Lower leg skin (tissue), 3 donors: ENCODE measurements around the gene RNF225.

Source experiments
- POLR2A ChIP-seq, 2 donors: fragments of 450-650 bp; IDR thresholded peaks; one replicate each; pipeline ENCODE4 v1.6.1; 2016 to 2017; ENCODE audit warnings: antibody characterized with exemption in 2 of 2, mild to moderate bottlenecking in 1 of 2, moderate library complexity in 1 of 2
- TF ChIP-seq, protein P1 (sequence below), 3 donors: fragments of 450-650 bp; IDR thresholded peaks; one replicate each; pipeline ENCODE4 v1.5.1; 2016; ENCODE audit warnings: antibody characterized with exemption in 3 of 3, mild to moderate bottlenecking in 3 of 3, moderate library complexity in 2 of 3

DNA sequence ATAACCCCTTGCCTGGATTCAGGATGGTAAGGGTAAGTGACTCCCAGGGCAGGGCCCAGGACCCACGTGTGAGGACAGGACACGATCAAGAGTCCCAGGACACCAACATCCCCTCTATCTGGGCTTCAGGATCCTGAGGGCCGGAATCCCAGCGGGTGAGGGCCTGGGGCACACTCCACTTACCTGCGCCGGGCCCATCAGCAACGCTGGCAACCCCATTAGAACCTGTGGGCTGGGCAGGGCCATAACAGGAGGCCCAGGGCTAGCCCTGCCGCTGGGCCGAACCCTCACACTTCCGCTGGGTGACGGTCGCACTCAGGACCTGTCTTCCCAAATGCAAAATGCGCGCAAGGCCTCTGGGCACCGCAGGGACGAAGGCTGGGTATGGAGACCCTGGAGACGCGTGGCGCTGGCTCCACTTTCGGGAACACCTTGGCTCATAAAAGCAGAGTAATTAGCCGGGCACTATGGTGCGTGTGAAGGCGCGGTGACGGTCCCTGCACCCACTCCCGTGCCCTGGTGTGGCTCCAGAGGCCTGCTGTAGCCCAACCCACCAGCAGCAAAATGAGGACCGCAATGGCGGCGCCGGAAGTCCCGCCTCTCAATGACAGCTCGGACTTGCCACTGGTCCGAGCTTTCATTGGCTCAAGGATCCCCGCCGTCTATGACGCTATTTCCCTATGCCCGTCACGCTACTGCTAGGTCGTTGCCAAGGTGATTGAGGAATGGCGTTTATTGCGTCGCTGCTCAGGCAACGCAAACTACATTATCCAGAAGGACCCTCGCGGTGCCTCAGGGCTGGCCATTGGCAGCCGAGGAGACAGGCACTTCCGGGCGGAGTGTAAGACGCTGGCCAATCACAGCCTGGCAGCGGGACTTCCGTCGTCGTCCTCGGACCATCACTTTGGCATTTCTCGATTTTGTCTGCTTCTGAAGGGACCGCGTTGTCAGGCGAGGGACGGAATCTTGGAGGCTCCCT, 44.4 kb downstream of the RNF225 start, which contains the start of gene ZNF132:
- TF ChIP-seq, protein P1, sequence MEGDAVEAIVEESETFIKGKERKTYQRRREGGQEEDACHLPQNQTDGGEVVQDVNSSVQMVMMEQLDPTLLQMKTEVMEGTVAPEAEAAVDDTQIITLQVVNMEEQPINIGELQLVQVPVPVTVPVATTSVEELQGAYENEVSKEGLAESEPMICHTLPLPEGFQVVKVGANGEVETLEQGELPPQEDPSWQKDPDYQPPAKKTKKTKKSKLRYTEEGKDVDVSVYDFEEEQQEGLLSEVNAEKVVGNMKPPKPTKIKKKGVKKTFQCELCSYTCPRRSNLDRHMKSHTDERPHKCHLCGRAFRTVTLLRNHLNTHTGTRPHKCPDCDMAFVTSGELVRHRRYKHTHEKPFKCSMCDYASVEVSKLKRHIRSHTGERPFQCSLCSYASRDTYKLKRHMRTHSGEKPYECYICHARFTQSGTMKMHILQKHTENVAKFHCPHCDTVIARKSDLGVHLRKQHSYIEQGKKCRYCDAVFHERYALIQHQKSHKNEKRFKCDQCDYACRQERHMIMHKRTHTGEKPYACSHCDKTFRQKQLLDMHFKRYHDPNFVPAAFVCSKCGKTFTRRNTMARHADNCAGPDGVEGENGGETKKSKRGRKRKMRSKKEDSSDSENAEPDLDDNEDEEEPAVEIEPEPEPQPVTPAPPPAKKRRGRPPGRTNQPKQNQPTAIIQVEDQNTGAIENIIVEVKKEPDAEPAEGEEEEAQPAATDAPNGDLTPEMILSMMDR (IDR thresholded peaks at IDR 0.05) = no peak
- TF ChIP-seq POLR2A (IDR thresholded peaks at IDR 0.05) = no peak
